ENCODE data around the gene NPFFR1. TPM values are rescaled to one million over a fixed set of nuclear protein-coding genes. Genes with fewer than 3 reads are reported as not detected.

The NPFFR1 gene
- total RNA-seq, 1 donor from 2014 or later: not detected

DNA sequence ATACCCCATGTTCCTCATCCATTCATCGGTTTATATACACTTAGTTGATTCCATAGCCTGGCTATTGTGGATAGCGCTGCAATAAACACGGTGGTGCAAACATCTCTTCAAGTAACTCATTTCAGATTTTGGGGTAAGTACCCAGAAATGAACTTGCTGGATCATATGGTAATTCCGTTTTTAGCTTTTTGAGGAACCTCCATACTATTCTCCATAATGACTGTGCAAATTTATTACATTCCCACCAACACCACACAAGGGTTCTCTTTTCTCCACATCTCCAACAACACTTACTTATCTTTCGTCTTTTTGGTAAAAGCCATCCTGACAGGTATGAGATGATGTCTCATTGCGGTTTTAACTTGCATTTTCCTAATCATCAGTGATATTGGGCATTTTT lies 3.7 kb downstream of the NPFFR1 start:
- peaks cover 6% of the 10 kb centered on the region for H3K9me3 ChIP-seq (replicated peaks)
- H3K27ac ChIP-seq (replicated peaks): no peak overlapping the region
- H3K27me3 ChIP-seq (ENCODE audit: low read depth): peaks cover 37% of the 10 kb centered on the region
- intact Hi-C loops (cut with micrococcal nuclease): no loop called here
- TF ChIP-seq CTCF (IDR thresholded peaks at IDR 0.05; ENCODE audit: borderline replicate concordance): no peak
- no peak for DNase-seq
- H3K36me3 ChIP-seq: no peaks in the 10 kb centered on the region
- no peak overlapping the region for H3K4me3 ChIP-seq
- H3K4me1 ChIP-seq: peaks cover 8% of the 10 kb centered on the region

- TF ChIP-seq CTCF (IDR thresholded peaks at IDR 0.05; ENCODE audit: borderline replicate concordance): no peak
- Histone ChIP-seq H3K27ac (replicated peaks) (no peak overlapping the region), H3K27me3 (ENCODE audit: low read depth) (peaks cover 11% of the 10 kb centered on the region), H3K4me1 (peaks cover 7% of the 10 kb centered on the region), H3K9me3 (replicated peaks) (peaks cover 6% of the 10 kb centered on the region), H3K4me3 (no peak overlapping the region), H3K36me3 (no peaks in the 10 kb centered on the region)
- DNase-seq: no peak
- intact Hi-C loops (cut with micrococcal nuclease): no loop called here
These were observed 6.3 kb downstream of the NPFFR1 start for GRCh38 chr10:70277396-70278030.

DNA sequence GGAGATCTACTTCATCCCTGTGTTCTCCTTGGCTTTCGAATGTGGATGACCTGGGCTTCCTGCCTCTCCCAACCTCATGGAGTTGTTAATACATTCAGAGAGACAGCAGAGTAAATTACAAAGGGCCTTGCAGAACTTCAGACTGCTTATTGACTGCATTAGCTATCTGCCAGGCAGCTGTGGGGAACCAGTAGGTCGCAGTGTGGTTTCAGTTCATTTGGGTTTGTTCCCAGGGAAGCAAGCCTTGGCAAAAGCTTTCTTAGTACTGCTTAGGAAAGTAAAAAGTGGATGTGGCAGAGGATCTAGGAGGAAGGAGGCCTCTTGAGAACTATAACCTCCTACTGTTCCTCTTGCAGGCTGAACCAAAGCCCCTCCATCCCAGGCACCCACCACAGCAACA lies 9.2 kb downstream of the NPFFR1 start:
- Histone ChIP-seq H3K27me3 (ENCODE audit: low read depth) (no peaks in the 10 kb centered on the region), H3K4me1 (peaks cover 8% of the 10 kb centered on the region), H3K27ac (replicated peaks) (peak overlapping the region; percentile 33), H3K9me3 (replicated peaks) (peaks cover 6% of the 10 kb centered on the region), H3K4me3 (no peak overlapping the region), H3K36me3 (no peaks in the 10 kb centered on the region)
- intact Hi-C loops (cut with micrococcal nuclease): loop anchor here (5.0 kb wide), 1 partner anchor 88 kb away; no protein-coding TSS in a partner anchor
- peak; percentile 21 for TF ChIP-seq CTCF (IDR thresholded peaks at IDR 0.05; ENCODE audit: borderline replicate concordance)
- no peak for DNase-seq

- no peak overlapping the region for H3K4me3 ChIP-seq
- no peak overlapping the region for H3K27ac ChIP-seq (replicated peaks)
- TF ChIP-seq CTCF (IDR thresholded peaks at IDR 0.05; ENCODE audit: borderline replicate concordance): peak; percentile 66
- H3K4me1 ChIP-seq: peaks cover 8% of the 10 kb centered on the region
- H3K36me3 ChIP-seq: no peaks in the 10 kb centered on the region
- peaks cover 6% of the 10 kb centered on the region for H3K9me3 ChIP-seq (replicated peaks)
- no peak for DNase-seq
- H3K27me3 ChIP-seq (ENCODE audit: low read depth): no peaks in the 10 kb centered on the region
- intact Hi-C loops (cut with micrococcal nuclease): loop anchor here (5.0 kb wide), 1 partner anchor 89 kb away; no protein-coding TSS in a partner anchor
These were observed 10.9 kb downstream of the NPFFR1 start for GRCh38 chr10:70272925-70273316.

DNA sequence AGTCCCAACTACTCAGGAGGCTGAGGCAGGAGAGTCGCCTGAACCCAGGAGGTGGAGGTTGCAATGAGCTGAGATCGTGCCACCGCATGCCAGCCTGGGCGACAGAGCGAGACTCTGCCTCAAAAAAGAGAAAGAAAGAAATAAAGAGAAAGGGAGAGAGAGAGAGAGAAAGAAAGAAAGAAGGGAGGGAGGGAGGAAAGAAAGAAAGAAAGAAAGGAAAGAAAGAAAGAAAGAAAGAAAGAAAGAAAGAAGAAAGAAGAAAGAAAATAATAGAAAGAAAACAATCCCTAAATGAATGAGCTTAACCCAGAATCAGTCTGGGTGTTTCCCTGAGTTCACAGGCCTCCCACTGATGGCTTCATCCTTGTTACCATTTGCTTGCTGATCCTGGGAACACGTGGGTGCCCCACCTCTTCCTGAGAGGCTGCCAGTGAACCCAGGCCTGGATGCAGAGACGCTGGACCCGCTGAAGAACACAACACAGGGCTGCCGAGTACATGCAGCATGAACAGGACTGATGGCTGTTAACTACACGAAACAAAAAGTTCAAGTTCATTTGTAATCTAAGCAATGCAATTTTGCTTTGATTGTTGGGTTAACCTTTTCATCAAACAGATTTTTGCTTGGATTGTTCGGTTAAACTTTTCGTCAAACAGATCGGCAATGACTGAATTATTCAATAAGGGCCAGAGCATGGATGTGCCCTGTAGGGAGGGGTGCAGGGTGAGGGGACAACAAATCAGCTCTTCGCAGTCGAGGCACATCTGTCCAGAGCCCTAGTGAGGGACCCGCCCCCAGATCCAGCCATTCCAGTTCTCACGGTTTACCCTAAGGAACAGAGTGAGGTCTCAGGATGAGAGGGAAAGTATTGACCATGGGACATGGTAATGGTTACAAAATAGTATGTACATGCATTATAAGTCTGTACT lies 11.5 kb downstream of the NPFFR1 start:
- DNase-seq: peak; percentile 44
- intact Hi-C loops (cut with micrococcal nuclease): loop anchor here (5.0 kb wide), 1 partner anchor 90 kb away; no protein-coding TSS in a partner anchor

More for the DNA sequence above, 11.5 kb downstream of the NPFFR1 start:
- Histone ChIP-seq H3K27ac (replicated peaks) (no peak overlapping the region), H3K4me1 (peaks cover 8% of the 10 kb centered on the region), H3K9me3 (replicated peaks) (peaks cover 6% of the 10 kb centered on the region), H3K27me3 (ENCODE audit: low read depth) (no peaks in the 10 kb centered on the region), H3K4me3 (no peak overlapping the region), H3K36me3 (no peaks in the 10 kb centered on the region)
- TF ChIP-seq CTCF (IDR thresholded peaks at IDR 0.05; ENCODE audit: borderline replicate concordance): no peak

Data from left ventricle myocardium inferior (tissue), 1 donor.